Fibroblast of villous mesenchyme (primary cell): Measurements from ENCODE around the gene PADI4. TPM values are rescaled to one million over a fixed set of nuclear protein-coding genes. Genes with fewer than 3 reads are reported as not detected.

Experiments used
- DNase-seq: peaks from one replicate; pipeline ENCODE4 v3.0.0-alpha.2; 2010; ENCODE audit warnings: low read depth
- H3K4me3 ChIP-seq: 2 replicates; pipeline ENCODE4 v1.5.1; 2011; ENCODE audit warnings: low read depth, mild to moderate bottlenecking, low read length
- small RNA-seq: library from RNA; depleted of rRNA; stranded (forward); fragments of <200 nt; gene quantifications from one replicate; pipeline ENCODE3, GENCODE V24; 2012
- total RNA-seq: library from RNA; depleted of rRNA; stranded (reverse); fragments of >200 nt; gene quantifications from 2 replicates; pipeline ENCODE4 v1.2.3, GENCODE V29; 2012
- TF ChIP-seq, protein P1 (sequence below): IDR thresholded peaks from 2 replicates; pipeline ENCODE4 v1.5.1; 2012; ENCODE audit warnings: low read depth, mild to moderate bottlenecking, low read length; ENCODE audit not compliant: insufficient read depth

The PADI4 gene
- total RNA-seq, 1 donor, result not detected

DNA sequence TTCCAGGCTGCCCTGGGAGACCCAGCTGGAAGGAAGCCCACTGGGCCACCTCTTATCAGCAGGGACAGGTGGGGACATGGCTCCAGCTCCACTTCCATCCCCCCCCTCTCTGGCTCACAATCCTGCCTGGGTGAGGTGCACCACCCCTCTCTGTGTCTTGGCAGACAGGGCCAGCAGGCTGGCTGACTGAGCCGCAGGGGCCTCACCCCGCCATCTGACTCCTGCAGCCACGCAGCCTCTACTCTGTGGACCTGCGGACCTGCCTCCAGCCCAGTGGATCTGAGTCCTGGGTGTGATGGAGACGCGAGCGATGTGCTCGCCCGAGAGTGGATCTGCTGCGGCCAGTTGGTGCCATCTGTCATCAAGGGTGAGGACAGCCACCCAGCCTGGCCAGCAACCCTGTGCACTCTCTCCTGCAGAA is 101.4 kb downstream of the PADI4 start:
- no peak for DNase-seq
- no peak overlapping the region for H3K4me3 ChIP-seq
- TF ChIP-seq, protein P1, sequence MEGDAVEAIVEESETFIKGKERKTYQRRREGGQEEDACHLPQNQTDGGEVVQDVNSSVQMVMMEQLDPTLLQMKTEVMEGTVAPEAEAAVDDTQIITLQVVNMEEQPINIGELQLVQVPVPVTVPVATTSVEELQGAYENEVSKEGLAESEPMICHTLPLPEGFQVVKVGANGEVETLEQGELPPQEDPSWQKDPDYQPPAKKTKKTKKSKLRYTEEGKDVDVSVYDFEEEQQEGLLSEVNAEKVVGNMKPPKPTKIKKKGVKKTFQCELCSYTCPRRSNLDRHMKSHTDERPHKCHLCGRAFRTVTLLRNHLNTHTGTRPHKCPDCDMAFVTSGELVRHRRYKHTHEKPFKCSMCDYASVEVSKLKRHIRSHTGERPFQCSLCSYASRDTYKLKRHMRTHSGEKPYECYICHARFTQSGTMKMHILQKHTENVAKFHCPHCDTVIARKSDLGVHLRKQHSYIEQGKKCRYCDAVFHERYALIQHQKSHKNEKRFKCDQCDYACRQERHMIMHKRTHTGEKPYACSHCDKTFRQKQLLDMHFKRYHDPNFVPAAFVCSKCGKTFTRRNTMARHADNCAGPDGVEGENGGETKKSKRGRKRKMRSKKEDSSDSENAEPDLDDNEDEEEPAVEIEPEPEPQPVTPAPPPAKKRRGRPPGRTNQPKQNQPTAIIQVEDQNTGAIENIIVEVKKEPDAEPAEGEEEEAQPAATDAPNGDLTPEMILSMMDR, result no peak

DNA sequence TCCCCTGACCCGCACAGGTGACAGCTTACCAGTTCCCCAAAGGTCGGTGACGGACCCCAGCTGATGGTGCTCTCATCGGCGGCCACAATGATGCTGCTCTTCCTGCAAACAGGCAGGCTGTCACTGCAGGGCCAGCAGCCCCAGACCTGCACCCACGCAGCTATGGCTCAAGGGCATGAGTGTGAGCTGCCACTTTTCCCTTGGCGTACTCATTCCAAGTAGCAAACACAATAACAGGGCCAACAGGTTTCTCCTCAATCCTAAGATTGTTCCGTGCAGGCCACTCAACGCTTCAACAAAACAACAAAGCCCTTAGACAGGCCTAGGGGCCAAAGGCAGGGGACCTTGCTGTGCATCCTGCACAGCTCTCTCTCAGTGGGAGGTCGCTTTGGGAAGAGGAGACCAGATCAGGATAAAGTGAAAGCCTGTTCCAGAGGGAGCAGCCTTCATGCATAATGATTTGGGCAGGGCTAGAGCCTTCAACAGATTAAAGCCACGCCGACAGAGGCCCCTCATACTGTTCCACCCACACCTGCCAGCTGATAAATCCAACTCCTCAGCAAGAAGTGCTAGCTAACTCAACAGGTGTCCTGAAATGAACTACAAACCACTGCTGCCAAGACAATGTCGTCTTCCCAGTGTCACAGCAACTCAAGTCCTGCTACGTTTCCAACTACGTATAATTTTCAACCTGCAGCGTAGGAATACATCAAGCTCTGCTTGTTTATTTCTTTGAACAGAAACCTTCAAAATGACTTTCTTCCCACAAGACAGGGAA is 104.3 kb downstream of the PADI4 start:
- TF ChIP-seq, protein P1, result no peak
- no peak for DNase-seq
- no peak overlapping the region for H3K4me3 ChIP-seq

Small RNA genes within 50 kb of the gene (small RNA-seq; reads per million reads assigned to genes)
- gene MIR3972, result not detected

Other genes starting within 250 kb of the PADI4 start
- gene PADI2, start 188.7 kb upstream of the PADI4 start, total RNA-seq, result under 0.01 and 0.43 TPM in 2 replicates
- 0.43 and 0.64 TPM in 2 replicates for gene PADI1, start 103.1 kb upstream of the PADI4 start, total RNA-seq
- gene PADI3, start 59.1 kb upstream of the PADI4 start, total RNA-seq, result under 0.01 TPM in 1 of 2 replicates, not detected in the other
- gene PADI6, start 64.0 kb downstream of the PADI4 start, total RNA-seq, result not detected in 2 replicates
- 59.9 and 74.7 TPM in 2 replicates for gene RCC2, start 131.5 kb downstream of the PADI4 start, total RNA-seq
- 16.8 and 18.7 TPM in 2 replicates for gene ARHGEF10L, start 231.5 kb downstream of the PADI4 start, total RNA-seq